H1 (cell line): ENCODE measurements around the gene OMA1. TPM values are rescaled to one million over a fixed set of nuclear protein-coding genes. Genes with fewer than 3 reads are reported as not detected.
A peak's percentile ranks its signal among the peaks of the same experiment; 100 is the strongest.

Experiments used
- CTCF ChIA-PET: fragments of 300-600 bp; sonication (Branson Sonifier 250); formaldehyde crosslinking; loops from one replicate; lab custom pipeline; 2021; ENCODE audit not compliant: partially characterized antibody; lab: Charles Lee
- POLR2A ChIA-PET: fragments of 300-600 bp; sonication (Branson Sonifier 250); formaldehyde crosslinking; loops from one replicate; lab custom pipeline; 2021; ENCODE audit warnings: inconsistent platforms; ENCODE audit not compliant: partially characterized antibody; lab: Charles Lee
- DNase-seq, 2 experiments: peaks; one replicate each; pipeline versions ENCODE4 v3.0.0 to v3.0.0-alpha.2; 2010 to 2022; ENCODE audit warnings: low spot score in 2 of 2, low read depth in 1 of 2, mixed read lengths in 1 of 2
- FAIRE-seq: peaks from 2 replicates; lab custom pipeline; 2011; peaks lifted over from hg19 to GRCh38; lab: Jason Lieb, UNC
- H2AFZ ChIP-seq: 2 replicates; pipeline ENCODE4 v1.8.1; 2012; ENCODE audit warnings: low read length, inconsistent platforms
- H2AK5ac ChIP-seq: 2 replicates; pipeline ENCODE4 v1.6.1; 2013; ENCODE audit warnings: low read depth, low read length
- H2BK120ac ChIP-seq: replicated peaks from 2 replicates; pipeline ENCODE3; 2013; ENCODE audit warnings: low read depth, low read length, inconsistent platforms
- H2BK12ac ChIP-seq: 2 replicates; pipeline ENCODE4 v1.6.1; 2013; ENCODE audit warnings: low read depth, low read length
- H2BK15ac ChIP-seq: 2 replicates; pipeline ENCODE4 v1.6.1; 2013; ENCODE audit warnings: low read length
- H2BK20ac ChIP-seq: 2 replicates; pipeline ENCODE4 v1.6.1; 2013; ENCODE audit warnings: low read length
- H2BK5ac ChIP-seq: 2 replicates; pipeline ENCODE4 v1.6.1; 2013; ENCODE audit warnings: low read depth, low read length
- H3K14ac ChIP-seq: 2 replicates; pipeline ENCODE4 v1.6.1; 2013; ENCODE audit warnings: inconsistent platforms; ENCODE audit not compliant: insufficient read length
- H3K18ac ChIP-seq: 2 replicates; pipeline ENCODE4 v1.6.1; 2013; ENCODE audit warnings: low read length; ENCODE audit errors: extremely low read depth
- H3K23ac ChIP-seq: 2 replicates; pipeline ENCODE4 v1.6.1; 2013; ENCODE audit warnings: inconsistent platforms; ENCODE audit not compliant: insufficient read length
- H3K23me2 ChIP-seq: 2 replicates; pipeline ENCODE4 v1.6.1; 2013; ENCODE audit warnings: low read depth, low read length
- H3K27ac ChIP-seq: 2 replicates; pipeline ENCODE4 v1.6.1; 2011; ENCODE audit warnings: low read depth, low read length, inconsistent platforms
- H3K27me3 ChIP-seq, 4 experiments: replicated peaks in 1 of 4; 1 replicate in 1 of 4; 2 replicates in 3 of 4; pipeline versions ENCODE4 v1.6.1 to v1.8.1; 2011 to 2013; ENCODE audit warnings: low read length in 3 of 4, mild to moderate bottlenecking in 3 of 4, inconsistent platforms in 2 of 4, mixed read lengths in 2 of 4, moderate library complexity in 1 of 4; ENCODE audit not compliant: control insufficient read depth in 3 of 4, insufficient read depth in 3 of 4; ENCODE audit errors: extremely low read depth in 1 of 4
- H3K36me3 ChIP-seq, 4 experiments: 2 replicates each; pipeline versions ENCODE4 v1.6.1 to v1.8.1; 2011 to 2013; ENCODE audit warnings: mild to moderate bottlenecking in 4 of 4, low read length in 3 of 4, moderate library complexity in 2 of 4, control low read depth in 1 of 4, inconsistent platforms in 1 of 4; ENCODE audit not compliant: insufficient read depth in 4 of 4, control insufficient read depth in 2 of 4
- H3K4ac ChIP-seq: replicated peaks from 2 replicates; pipeline ENCODE3; 2013; ENCODE audit warnings: low read length, low read depth, mixed read lengths, inconsistent platforms; ENCODE audit not compliant: insufficient read length
- H3K4me1 ChIP-seq, 4 experiments: replicated peaks in 1 of 4; 1 replicate in 1 of 4; 2 replicates in 3 of 4; pipeline versions ENCODE4 v1.6.1 to v1.8.1; 2011 to 2013; ENCODE audit warnings: low read length in 3 of 4, inconsistent platforms in 2 of 4, mixed read lengths in 1 of 4; ENCODE audit not compliant: insufficient read depth in 4 of 4, control insufficient read depth in 3 of 4
- H3K4me2 ChIP-seq, 2 experiments: 2 replicates each; pipeline versions ENCODE4 v1.6.1 to v1.8.1; 2011 to 2013; ENCODE audit warnings: low read depth in 2 of 2, low read length in 2 of 2, control low read depth in 1 of 2, inconsistent platforms in 1 of 2, mild to moderate bottlenecking in 1 of 2; ENCODE audit not compliant: insufficient read depth in 1 of 2
- H3K4me3 ChIP-seq, 4 experiments: fragments of 200-600, 300-600 bp in 1 of 4; sonication (generic), shearing (Covaris generic), sonication (Bioruptor Twin) in 1 of 4; 2 replicates each; pipeline versions ENCODE4 v1.5.1 to v1.8.1; 2011 to 2016; ENCODE audit warnings: low read length in 4 of 4, low read depth in 3 of 4, control low read depth in 2 of 4, inconsistent platforms in 2 of 4, mild to moderate bottlenecking in 2 of 4, mixed read lengths in 1 of 4, moderate library complexity in 1 of 4; ENCODE audit not compliant: insufficient read depth in 2 of 4; ENCODE audit errors: extremely low read depth in 1 of 4
- H3K56ac ChIP-seq: replicated peaks from 2 replicates; pipeline ENCODE3; 2013; ENCODE audit warnings: low read depth, mild to moderate bottlenecking, mixed read lengths, low read length, inconsistent platforms; ENCODE audit not compliant: insufficient read length
- H3K79me1 ChIP-seq: 2 replicates; pipeline ENCODE4 v1.6.1; 2013; ENCODE audit warnings: low read depth, low read length, control low read depth
- H3K79me2 ChIP-seq, 2 experiments: 2 replicates each; pipeline versions ENCODE4 v1.6.1 to v1.8.1; 2012 to 2013; ENCODE audit warnings: low read length in 2 of 2, mild to moderate bottlenecking in 2 of 2, inconsistent platforms in 1 of 2; ENCODE audit not compliant: insufficient read depth in 2 of 2, control insufficient read depth in 1 of 2
- H3K9ac ChIP-seq, 4 experiments: replicated peaks in 1 of 4; 1 replicate in 1 of 4; 2 replicates in 3 of 4; pipeline versions ENCODE4 v1.6.1 to v1.8.1; 2011 to 2013; ENCODE audit warnings: low read depth in 3 of 4, low read length in 3 of 4, control low read depth in 2 of 4, mild to moderate bottlenecking in 2 of 4, moderate library complexity in 2 of 4, inconsistent platforms in 1 of 4; ENCODE audit errors: extremely low read depth in 1 of 4
- H3K9me3 ChIP-seq, 2 experiments: 2 replicates each; pipeline versions ENCODE4 v1.6.1 to v1.8.1; 2012 to 2013; ENCODE audit warnings: mild to moderate bottlenecking in 2 of 2, moderate library complexity in 2 of 2, control low read depth in 1 of 2, inconsistent platforms in 1 of 2, low read depth in 1 of 2, low read length in 1 of 2, mixed read lengths in 1 of 2; ENCODE audit not compliant: insufficient read depth in 2 of 2
- H4K20me1 ChIP-seq, 2 experiments: replicated peaks in 1 of 2; 2 replicates each; pipeline versions ENCODE3 to v1.8.1; 2011 to 2013; ENCODE audit warnings: inconsistent platforms in 2 of 2, low read length in 2 of 2, mild to moderate bottlenecking in 1 of 2; ENCODE audit not compliant: insufficient read depth in 2 of 2, control insufficient read depth in 1 of 2
- H4K5ac ChIP-seq: 2 replicates; pipeline ENCODE4 v1.6.1; 2013; ENCODE audit warnings: low read length, low read depth, mixed read lengths, inconsistent platforms; ENCODE audit not compliant: insufficient read length
- H4K8ac ChIP-seq: 2 replicates; pipeline ENCODE4 v1.8.0; 2013; ENCODE audit warnings: mild to moderate bottlenecking, moderate library complexity, low read length, inconsistent platforms; ENCODE audit not compliant: insufficient read depth; ENCODE audit errors: extremely low read depth
- H4K91ac ChIP-seq: replicated peaks from 2 replicates; pipeline ENCODE3; 2013; ENCODE audit warnings: low read length, mixed read lengths, inconsistent platforms; ENCODE audit not compliant: insufficient read length
- ATF2 ChIP-seq: IDR thresholded peaks from 2 replicates; pipeline ENCODE4 v1.6.1; 2012; ENCODE audit warnings: low read length, inconsistent platforms
- BACH1 ChIP-seq: IDR thresholded peaks from 2 replicates; pipeline ENCODE4 v1.6.1; 2012; ENCODE audit warnings: low read length, improper control_type of control experiment
- CBX8 ChIP-seq: fragments of 300-800, 300-1000 bp; sonication (generic); IDR thresholded peaks from 2 replicates; pipeline ENCODE4 v1.7.1; 2016; ENCODE audit warnings: low read depth, low read length, borderline replicate concordance
- CTBP2 ChIP-seq: IDR thresholded peaks from 2 replicates; pipeline ENCODE4 v1.7.0; 2011; ENCODE audit warnings: borderline replicate concordance, mild to moderate bottlenecking, moderate library complexity, mixed read lengths, low read length; ENCODE audit not compliant: insufficient read depth, insufficient read length
- HDAC6 ChIP-seq: IDR thresholded peaks from one replicate; pipeline ENCODE4 v1.7.1; 2012; ENCODE audit warnings: low read depth, mild to moderate bottlenecking, inconsistent platforms, low read length, moderate library complexity
- KDM4A ChIP-seq: IDR thresholded peaks from one replicate; pipeline ENCODE4 v1.7.1; 2012; ENCODE audit warnings: low read depth, mild to moderate bottlenecking, moderate library complexity, low read length, inconsistent platforms; ENCODE audit not compliant: severe bottlenecking
- NANOG ChIP-seq: IDR thresholded peaks from 2 replicates; pipeline ENCODE4 v1.6.1; 2011; ENCODE audit warnings: low read length, low read depth, mild to moderate bottlenecking, inconsistent platforms; ENCODE audit not compliant: insufficient read depth, poor library complexity, severe bottlenecking
- NRF1 ChIP-seq: IDR thresholded peaks from 2 replicates; pipeline ENCODE4 v1.6.1; 2011; ENCODE audit warnings: mild to moderate bottlenecking, low read depth, low read length, improper control_type of control experiment
- RNF2 ChIP-seq: fragments of 200-900, 300-1000 bp; sonication (generic); IDR thresholded peaks from 2 replicates; pipeline ENCODE4 v1.7.1; 2016; ENCODE audit warnings: borderline replicate concordance, low read depth, mild to moderate bottlenecking, antibody characterized with exemption, low read length; ENCODE audit not compliant: poor library complexity, severe bottlenecking; ENCODE audit errors: missing control alignments
- SUZ12 ChIP-seq: fragments of 200-600 bp; sonication (generic); IDR thresholded peaks from 2 replicates; pipeline ENCODE4 v1.6.1; 2012; ENCODE audit warnings: mild to moderate bottlenecking, inconsistent platforms, low read length, moderate library complexity, mixed read lengths
- TCF12 ChIP-seq: IDR thresholded peaks from 2 replicates; pipeline ENCODE4 v1.6.1; 2011; ENCODE audit warnings: low read depth, mild to moderate bottlenecking, low read length
- WGBS, 2 experiments: shearing (Covaris generic) in 1 of 2; methylation state at CpG; one replicate each; pipeline versions ENCODE4 v1.1.6 to v1.1.7; 2013 to 2015; ENCODE audit warnings: low lambda C conversion rate in 2 of 2, mixed read lengths in 2 of 2, inconsistent platforms in 1 of 2, low coverage in 1 of 2, missing lambda C conversion rate in 1 of 2; ENCODE audit not compliant: insufficient replicate concordance in 2 of 2, insufficient coverage in 1 of 2, insufficient read length in 1 of 2; ENCODE audit errors: extremely low coverage in 1 of 2, missing lambda C conversion rate in 1 of 2; 5-methylcytosine and 5-hydroxymethylcytosine counted together
- polyA plus RNA-seq, 7 experiments: library from polyadenylated mRNA; depleted of rRNA in 3 of 7; stranded (reverse) in 5 of 7; unstranded in 2 of 7; fragments of >200 nt in 5 of 7; fragments of 200-250 nt in 2 of 7; gene quantifications; 1 replicate in 5 of 7; 2 replicates in 1 of 7; 4 replicates in 1 of 7; pipeline versions ENCODE4 v1.2.1 to v1.2.3, GENCODE V29; 2011 to 2013; ENCODE audit warnings: missing spikeins in 2 of 7, mixed read lengths in 2 of 7
- total RNA-seq: library from RNA; stranded (reverse); fragmentation: NEBNext Ultra II Directional; extraction: Animal tissue kit (Norgen Biotek cat#: 25700); gene quantifications from 2 replicates; pipeline ENCODE4 v1.2.1, GENCODE V29; 2021

Gene OMA1
- total and polyA plus RNA-seq, 2 of the 8 experiments (the other 6 are each of a cell fraction or from before 2014, with no cell fraction given) = 7.7 to 11.7 TPM

DNA sequence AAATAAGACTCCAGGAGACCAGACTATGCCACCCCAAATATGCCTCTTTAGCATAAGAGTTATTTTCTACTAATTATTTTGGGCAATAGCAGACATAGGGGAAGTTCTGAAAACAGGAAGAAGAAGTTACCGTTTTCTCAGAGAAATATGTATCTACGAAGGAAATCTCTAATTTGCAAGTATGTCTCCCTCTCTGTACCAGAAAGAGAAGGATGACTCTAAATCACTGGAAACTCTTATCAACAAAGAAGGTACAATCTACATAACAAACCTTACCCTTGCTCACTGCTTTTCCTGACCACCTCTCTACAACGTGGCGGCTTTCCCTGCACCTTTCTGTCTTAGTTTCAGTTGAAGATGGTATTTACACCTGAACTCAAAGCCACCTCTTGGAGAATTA, 49.0 kb downstream of the OMA1 start:
- H3K56ac ChIP-seq = no peak overlapping the region
- no peak overlapping the region for H3K4me3 ChIP-seq
- no peak for DNase-seq
- POLR2A ChIA-PET = no interaction called here
- no peaks in the 10 kb centered on the region for H3K9me3 ChIP-seq
- H3K9ac ChIP-seq = peak overlapping the region in 1 of 4 experiments; percentile 34; a peak in 1 of 7 replicates
- H2BK12ac ChIP-seq = no peak overlapping the region
- H3K27ac ChIP-seq = no peak overlapping the region
- no peak overlapping the region for H4K5ac ChIP-seq
- no peak overlapping the region for H2BK20ac ChIP-seq
- H4K91ac ChIP-seq = no peak overlapping the region
- H3K79me2 ChIP-seq = no peaks in the 10 kb centered on the region
- H3K18ac ChIP-seq = no peak overlapping the region
- no peaks in the 10 kb centered on the region for H3K23me2 ChIP-seq
- H4K8ac ChIP-seq = no peak overlapping the region
- H3K4ac ChIP-seq = no peak overlapping the region
- no peak overlapping the region for H2AFZ ChIP-seq
- FAIRE-seq = no peak
- H3K4me1 ChIP-seq = peaks cover 0 to 2% (median 0%) of the 10 kb centered on the region in 4 experiments; a peak in 3 of 7 replicates
- H4K20me1 ChIP-seq = no peaks in the 10 kb centered on the region
- no peak overlapping the region for H3K14ac ChIP-seq
- no peaks in the 10 kb centered on the region for H3K36me3 ChIP-seq
- WGBS, 2 experiments = 57% methylated on average over 4 of the region's 4 CpGs; no CpG with 5 or more reads in 1 of the 2 experiments
- no peak overlapping the region for H2BK5ac ChIP-seq
- no peak overlapping the region for H3K23ac ChIP-seq
- no peak overlapping the region for H2BK15ac ChIP-seq
- H3K4me2 ChIP-seq = no peak overlapping the region
- no peak overlapping the region for H2AK5ac ChIP-seq
- CTCF ChIA-PET = no interaction called here
- no peaks in the 10 kb centered on the region for H3K79me1 ChIP-seq
- H2BK120ac ChIP-seq = no peak overlapping the region
- no peaks in the 10 kb centered on the region for H3K27me3 ChIP-seq
- TF ChIP-seq ATF2 (no peak), SUZ12 (no peak), CBX8 (no peak), BACH1 (no peak), HDAC6 (no peak), KDM4A (no peak), NANOG (no peak), RNF2 (no peak), NRF1 (no peak), CTBP2 (no peak), TCF12 (no peak)
